ENCODE measurements around the gene EXOC4.

The EXOC4 gene

DNA sequence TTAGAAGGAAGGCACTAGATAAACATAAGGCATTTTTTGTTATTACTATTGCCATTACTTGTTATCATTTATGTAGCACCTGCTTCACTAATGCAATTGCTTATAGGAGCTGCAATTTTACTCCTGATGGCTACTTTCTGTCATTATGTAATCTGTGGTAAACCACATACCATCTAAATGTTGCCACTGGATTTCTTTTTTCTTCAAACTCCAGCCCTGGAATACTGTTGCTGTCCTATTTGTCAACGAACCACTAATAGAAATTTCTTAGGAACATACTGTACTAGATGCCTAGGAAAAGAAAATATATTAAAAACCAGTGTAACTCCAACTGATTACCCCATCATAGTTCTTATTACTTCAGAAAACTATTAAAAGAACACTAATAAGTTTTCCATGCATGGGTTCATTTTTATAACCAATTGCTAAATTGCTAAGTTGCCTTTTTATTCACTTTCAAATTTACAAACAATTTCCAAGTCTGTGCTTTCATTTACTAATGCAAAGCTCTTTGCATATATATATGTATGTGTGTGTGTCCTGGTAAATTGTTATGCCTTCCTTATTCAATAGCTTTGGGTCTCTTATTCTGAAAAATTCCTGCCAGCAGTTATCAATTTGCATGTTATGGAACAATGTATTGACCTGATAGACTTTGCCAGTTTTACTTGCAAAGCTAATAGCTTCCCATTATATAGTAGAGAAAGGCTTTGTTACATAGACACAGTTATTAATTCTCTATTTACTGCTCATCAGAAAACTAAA lies 287.4 kb downstream of the EXOC4 start:
- Histone ChIP-seq H3K4me3 (ENCODE audit: low read depth, low read length, poor library complexity, severe bottlenecking) (no peak overlapping the region), H3K9me3 (ENCODE audit: low read length) (no peaks in the 10 kb centered on the region), H3K79me2 (ENCODE audit: insufficient read depth, low read length) (no peaks in the 10 kb centered on the region), H3K9ac (ENCODE audit: low read length) (no peak overlapping the region), H4K20me1 (ENCODE audit: insufficient read depth, low read length) (no peaks in the 10 kb centered on the region), H3K27ac (ENCODE audit: low read depth, low read length, poor library complexity, severe bottlenecking) (no peak overlapping the region), H3K9me2 (ENCODE audit: low read depth, low read length) (no peaks in the 10 kb centered on the region), H3F3A (ENCODE audit: insufficient read depth, low read length) (no peaks in the 10 kb centered on the region), H2AFZ (ENCODE audit: low read length) (no peak overlapping the region), H3K27me3 (ENCODE audit: insufficient read depth, low read length) (no peaks in the 10 kb centered on the region), H3K4me1 (ENCODE audit: insufficient read depth, low read length, severe bottlenecking) (no peaks in the 10 kb centered on the region), H3K4me2 (ENCODE audit: low read length) (no peak overlapping the region), H3K36me3 (ENCODE audit: insufficient read depth, low read length) (no peaks in the 10 kb centered on the region)
- no peak for TF ChIP-seq EZH2 (IDR thresholded peaks at IDR 0.05; ENCODE audit: borderline replicate concordance, low read length)
- TF ChIP-seq, protein P1, sequence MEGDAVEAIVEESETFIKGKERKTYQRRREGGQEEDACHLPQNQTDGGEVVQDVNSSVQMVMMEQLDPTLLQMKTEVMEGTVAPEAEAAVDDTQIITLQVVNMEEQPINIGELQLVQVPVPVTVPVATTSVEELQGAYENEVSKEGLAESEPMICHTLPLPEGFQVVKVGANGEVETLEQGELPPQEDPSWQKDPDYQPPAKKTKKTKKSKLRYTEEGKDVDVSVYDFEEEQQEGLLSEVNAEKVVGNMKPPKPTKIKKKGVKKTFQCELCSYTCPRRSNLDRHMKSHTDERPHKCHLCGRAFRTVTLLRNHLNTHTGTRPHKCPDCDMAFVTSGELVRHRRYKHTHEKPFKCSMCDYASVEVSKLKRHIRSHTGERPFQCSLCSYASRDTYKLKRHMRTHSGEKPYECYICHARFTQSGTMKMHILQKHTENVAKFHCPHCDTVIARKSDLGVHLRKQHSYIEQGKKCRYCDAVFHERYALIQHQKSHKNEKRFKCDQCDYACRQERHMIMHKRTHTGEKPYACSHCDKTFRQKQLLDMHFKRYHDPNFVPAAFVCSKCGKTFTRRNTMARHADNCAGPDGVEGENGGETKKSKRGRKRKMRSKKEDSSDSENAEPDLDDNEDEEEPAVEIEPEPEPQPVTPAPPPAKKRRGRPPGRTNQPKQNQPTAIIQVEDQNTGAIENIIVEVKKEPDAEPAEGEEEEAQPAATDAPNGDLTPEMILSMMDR (IDR thresholded peaks at IDR 0.05; ENCODE audit: low read length): no peak

DNA sequence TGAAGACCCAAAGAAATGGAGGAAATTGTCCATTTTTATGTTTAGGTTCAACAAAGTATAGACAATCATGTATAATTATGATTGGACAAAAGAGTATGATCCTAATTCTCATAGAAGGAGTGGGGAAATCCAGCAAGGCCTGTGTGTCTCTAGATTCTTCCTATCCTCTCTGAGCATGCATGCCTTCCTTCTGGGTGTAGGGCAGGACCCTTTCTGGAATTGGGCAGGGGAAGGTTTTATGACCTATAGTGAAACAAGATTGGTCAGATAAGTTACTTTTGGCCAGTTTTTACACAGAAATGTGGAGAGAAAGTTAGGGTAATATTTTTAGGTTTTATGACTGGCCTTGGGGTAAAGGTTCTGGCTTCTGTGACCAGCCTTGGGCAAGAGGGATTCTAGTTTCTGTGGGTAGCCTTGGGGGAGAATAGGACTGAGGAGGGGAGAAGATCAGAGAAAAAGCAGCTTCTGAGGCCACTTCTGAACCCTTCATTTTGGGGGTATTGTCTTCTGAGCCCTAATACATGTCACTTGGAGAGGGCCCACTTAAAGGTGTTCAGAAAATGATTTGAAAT lies 289.4 kb downstream of the EXOC4 start:
- Histone ChIP-seq H3K79me2 (ENCODE audit: insufficient read depth, low read length) (no peaks in the 10 kb centered on the region), H3K4me3 (ENCODE audit: low read depth, low read length, poor library complexity, severe bottlenecking) (no peak overlapping the region), H4K20me1 (ENCODE audit: insufficient read depth, low read length) (no peaks in the 10 kb centered on the region), H3K27me3 (ENCODE audit: insufficient read depth, low read length) (no peaks in the 10 kb centered on the region), H3K9me2 (ENCODE audit: low read depth, low read length) (no peaks in the 10 kb centered on the region), H2AFZ (ENCODE audit: low read length) (no peak overlapping the region), H3K36me3 (ENCODE audit: insufficient read depth, low read length) (no peaks in the 10 kb centered on the region), H3K4me2 (ENCODE audit: low read length) (no peak overlapping the region), H3K4me1 (ENCODE audit: insufficient read depth, low read length, severe bottlenecking) (no peaks in the 10 kb centered on the region), H3K27ac (ENCODE audit: low read depth, low read length, poor library complexity, severe bottlenecking) (no peak overlapping the region), H3K9ac (ENCODE audit: low read length) (no peak overlapping the region), H3K9me3 (ENCODE audit: low read length) (no peaks in the 10 kb centered on the region), H3F3A (ENCODE audit: insufficient read depth, low read length) (no peaks in the 10 kb centered on the region)
- TF ChIP-seq, protein P1 (IDR thresholded peaks at IDR 0.05; ENCODE audit: low read length): no peak
- TF ChIP-seq EZH2 (IDR thresholded peaks at IDR 0.05; ENCODE audit: borderline replicate concordance, low read length): no peak

DNA sequence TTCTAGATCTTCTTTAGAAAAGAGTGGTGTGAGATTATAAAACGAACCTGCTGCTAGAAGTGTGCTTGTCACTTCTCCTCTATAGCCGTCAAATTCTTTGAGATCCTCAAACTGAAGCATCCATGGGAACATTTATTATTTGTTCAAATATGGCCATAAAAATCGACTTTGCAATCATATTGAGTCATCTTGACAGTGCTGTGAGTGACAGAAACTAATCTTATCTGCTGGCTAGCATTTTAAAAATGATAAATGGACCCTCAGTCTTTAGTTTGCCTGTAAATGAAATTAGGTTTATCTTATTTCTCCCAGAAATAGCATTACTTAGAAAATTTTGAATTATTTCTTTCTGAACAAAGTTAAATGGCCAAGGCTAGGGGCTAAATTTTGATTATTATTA lies 290.8 kb downstream of the EXOC4 start:
- TF ChIP-seq EZH2 (IDR thresholded peaks at IDR 0.05; ENCODE audit: borderline replicate concordance, low read length): no peak
- TF ChIP-seq, protein P1 (IDR thresholded peaks at IDR 0.05; ENCODE audit: low read length): no peak
- no peaks in the 10 kb centered on the region for H4K20me1 ChIP-seq (ENCODE audit: insufficient read depth, low read length)
- H2AFZ ChIP-seq (ENCODE audit: low read length): no peak overlapping the region
- H3K27me3 ChIP-seq (ENCODE audit: insufficient read depth, low read length): no peaks in the 10 kb centered on the region
- H3K4me2 ChIP-seq (ENCODE audit: low read length): no peak overlapping the region
- H3K4me3 ChIP-seq (ENCODE audit: low read depth, low read length, poor library complexity, severe bottlenecking): no peak overlapping the region
- no peaks in the 10 kb centered on the region for H3K36me3 ChIP-seq (ENCODE audit: insufficient read depth, low read length)
- no peak overlapping the region for H3K27ac ChIP-seq (ENCODE audit: low read depth, low read length, poor library complexity, severe bottlenecking)
- H3K9me2 ChIP-seq (ENCODE audit: low read depth, low read length): no peaks in the 10 kb centered on the region
- H3K9ac ChIP-seq (ENCODE audit: low read length): no peak overlapping the region
- H3K9me3 ChIP-seq (ENCODE audit: low read length): no peaks in the 10 kb centered on the region
- no peaks in the 10 kb centered on the region for H3F3A ChIP-seq (ENCODE audit: insufficient read depth, low read length)
- H3K4me1 ChIP-seq (ENCODE audit: insufficient read depth, low read length, severe bottlenecking): no peaks in the 10 kb centered on the region
- H3K79me2 ChIP-seq (ENCODE audit: insufficient read depth, low read length): no peaks in the 10 kb centered on the region

Data from OCI-LY1 (cell line).